Right atrium auricular region (tissue), 2 donors: ENCODE measurements around the gene NHLRC2. TPM values are rescaled to one million over a fixed set of nuclear protein-coding genes. Genes with fewer than 3 reads are reported as not detected.

Experiments
- DNase-seq: peaks from one replicate; pipeline ENCODE4 v3.0.0-alpha.2; 2019; ENCODE audit warnings: low spot score
- H3K27ac ChIP-seq, 2 donors: fragments of 200-600 bp; sonication (generic); 1 replicate in 1 of 2; 2 replicates in 1 of 2; pipeline ENCODE4 v1.5.1; 2016 to 2019
- H3K27me3 ChIP-seq, 2 donors: fragments of 200-600 bp; sonication (generic); one replicate each; pipeline versions ENCODE4 v1.5.1 to v1.6.0; 2017 to 2019
- H3K36me3 ChIP-seq: fragments of 200-600 bp; sonication (generic); one replicate; pipeline ENCODE4 v1.5.1; 2016
- H3K4me1 ChIP-seq, 2 donors: fragments of 200-600 bp; sonication (generic); one replicate each; pipeline versions ENCODE4 v1.5.1 to v1.6.0; 2017 to 2019
- H3K4me3 ChIP-seq, 2 donors: fragments of 200-600 bp; sonication (generic); 1 replicate in 1 of 2; 2 replicates in 1 of 2; pipeline ENCODE4 v1.5.1; 2017 to 2019; ENCODE audit warnings: mild to moderate bottlenecking in 1 of 2, moderate library complexity in 1 of 2
- H3K9me3 ChIP-seq, 2 donors: fragments of 200-600 bp; sonication (generic); one replicate each; pipeline ENCODE4 v1.5.1; 2019
- total RNA-seq, 2 donors: library from RNA; depleted of rRNA; stranded (reverse); fragments of >200 nt; gene quantifications; one replicate each; pipeline ENCODE4 v1.1.0, GENCODE V29; 2016
- TF ChIP-seq, protein P1 (sequence below), 2 donors: fragments of 200-600 bp; sonication (generic); IDR thresholded peaks; one replicate each; pipeline ENCODE4 v1.5.1; 2019; ENCODE audit warnings: antibody characterized with exemption in 2 of 2

The NHLRC2 gene
- total RNA-seq, 2 donors from 2014 or later: 38.6 to 74.8 TPM

DNA sequence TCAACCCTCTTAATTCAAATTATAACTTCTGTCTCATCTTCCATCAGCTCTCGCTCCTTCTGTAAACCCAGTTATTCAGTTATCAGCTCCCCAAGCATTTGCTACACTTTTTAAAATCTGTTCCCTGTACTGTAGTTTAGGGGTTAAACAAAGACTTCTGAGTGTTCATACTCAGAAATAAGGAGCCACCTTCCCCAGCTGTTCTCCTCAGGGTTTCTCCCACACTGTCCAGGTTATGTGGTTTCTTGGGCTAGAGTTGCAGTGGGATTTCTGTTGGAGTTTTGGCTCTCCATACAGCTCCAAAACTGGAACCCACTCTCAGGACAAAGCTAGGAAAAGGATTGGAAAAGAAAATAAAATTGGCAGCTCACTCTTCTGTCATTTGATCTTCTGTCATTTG is 20.8 kb downstream of the NHLRC2 start:
- Histone ChIP-seq H3K36me3 (peaks cover 18% of the 10 kb centered on the region), H3K9me3 (peaks cover 0 to 15% of the 10 kb centered on the region in 2 donors), H3K4me3 (no peak overlapping the region), H3K27me3 (no peaks in the 10 kb centered on the region), H3K4me1 (peaks cover 0 to 8% of the 10 kb centered on the region in 2 donors), H3K27ac (no peak overlapping the region)
- TF ChIP-seq, protein P1, sequence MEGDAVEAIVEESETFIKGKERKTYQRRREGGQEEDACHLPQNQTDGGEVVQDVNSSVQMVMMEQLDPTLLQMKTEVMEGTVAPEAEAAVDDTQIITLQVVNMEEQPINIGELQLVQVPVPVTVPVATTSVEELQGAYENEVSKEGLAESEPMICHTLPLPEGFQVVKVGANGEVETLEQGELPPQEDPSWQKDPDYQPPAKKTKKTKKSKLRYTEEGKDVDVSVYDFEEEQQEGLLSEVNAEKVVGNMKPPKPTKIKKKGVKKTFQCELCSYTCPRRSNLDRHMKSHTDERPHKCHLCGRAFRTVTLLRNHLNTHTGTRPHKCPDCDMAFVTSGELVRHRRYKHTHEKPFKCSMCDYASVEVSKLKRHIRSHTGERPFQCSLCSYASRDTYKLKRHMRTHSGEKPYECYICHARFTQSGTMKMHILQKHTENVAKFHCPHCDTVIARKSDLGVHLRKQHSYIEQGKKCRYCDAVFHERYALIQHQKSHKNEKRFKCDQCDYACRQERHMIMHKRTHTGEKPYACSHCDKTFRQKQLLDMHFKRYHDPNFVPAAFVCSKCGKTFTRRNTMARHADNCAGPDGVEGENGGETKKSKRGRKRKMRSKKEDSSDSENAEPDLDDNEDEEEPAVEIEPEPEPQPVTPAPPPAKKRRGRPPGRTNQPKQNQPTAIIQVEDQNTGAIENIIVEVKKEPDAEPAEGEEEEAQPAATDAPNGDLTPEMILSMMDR (IDR thresholded peaks at IDR 0.05): no peak
- no peak for DNase-seq

DNA sequence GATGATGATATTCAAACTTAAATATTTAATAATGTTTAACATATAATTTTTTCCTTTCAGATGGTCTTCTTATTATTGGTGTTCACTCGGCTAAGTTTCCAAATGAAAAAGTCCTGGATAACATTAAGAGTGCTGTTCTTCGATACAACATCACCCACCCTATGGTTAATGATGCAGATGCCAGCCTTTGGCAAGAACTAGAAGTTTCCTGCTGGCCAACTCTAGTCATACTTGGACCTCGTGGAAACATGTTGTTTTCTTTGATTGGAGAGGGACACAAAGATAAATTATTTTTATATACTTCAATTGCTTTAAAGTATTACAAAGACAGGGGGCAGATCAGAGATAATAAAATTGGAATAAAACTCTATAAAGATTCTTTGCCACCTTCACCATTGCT is 22.0 kb downstream of the NHLRC2 start:
- H3K4me3 ChIP-seq: no peak overlapping the region
- no peaks in the 10 kb centered on the region for H3K27me3 ChIP-seq
- peaks cover 18% of the 10 kb centered on the region for H3K36me3 ChIP-seq
- no peak for DNase-seq
- peaks cover 0 to 8% of the 10 kb centered on the region in 2 donors for H3K4me1 ChIP-seq
- peaks cover 0 to 15% of the 10 kb centered on the region in 2 donors for H3K9me3 ChIP-seq
- TF ChIP-seq, protein P1 (IDR thresholded peaks at IDR 0.05): no peak
- no peak overlapping the region for H3K27ac ChIP-seq

DNA sequence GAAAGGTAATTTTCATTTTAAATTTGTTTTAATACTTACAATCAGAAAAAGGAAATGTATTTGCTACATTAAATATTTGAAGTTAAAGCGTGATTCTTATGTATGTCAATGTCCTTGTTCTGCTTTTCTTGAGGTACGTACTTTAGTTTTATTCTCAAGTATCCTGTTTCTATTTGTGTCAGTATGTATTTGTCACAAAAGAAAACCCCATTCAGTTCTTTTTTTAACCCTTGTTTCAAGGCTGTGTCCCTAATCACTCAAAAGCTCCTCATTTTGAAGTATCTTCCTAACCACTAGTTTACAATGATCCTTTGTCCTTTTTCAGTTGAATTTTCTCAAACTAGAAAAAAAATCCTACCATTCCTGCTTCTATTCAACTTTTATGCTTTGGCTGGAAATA is 25.2 kb downstream of the NHLRC2 start:
- TF ChIP-seq, protein P1 (IDR thresholded peaks at IDR 0.05): no peak
- Histone ChIP-seq H3K9me3 (no peaks in the 10 kb centered on the region), H3K36me3 (peaks cover 26% of the 10 kb centered on the region), H3K27ac (no peak overlapping the region), H3K4me1 (peaks cover 0 to 8% of the 10 kb centered on the region in 2 donors), H3K4me3 (no peak overlapping the region), H3K27me3 (no peaks in the 10 kb centered on the region)
- DNase-seq: no peak

DNA sequence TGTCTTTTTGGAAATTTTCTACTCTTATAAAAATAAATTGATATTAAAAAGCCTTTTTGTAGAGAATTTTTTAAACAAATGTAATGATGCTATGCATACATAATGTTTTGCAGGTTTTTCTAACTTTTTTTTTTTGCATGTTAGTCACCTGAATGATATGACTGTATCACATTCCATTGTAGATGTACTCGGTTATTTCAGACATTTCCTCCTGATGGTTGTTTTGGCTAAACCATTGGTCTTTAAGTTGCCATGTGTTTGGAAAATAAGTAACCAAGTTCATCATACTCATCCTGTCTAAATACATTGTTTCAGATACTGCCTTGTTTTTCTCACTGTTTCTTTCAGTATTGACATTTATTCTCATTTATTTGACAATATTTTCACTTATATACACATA is 25.8 kb downstream of the NHLRC2 start:
- H3K27me3 ChIP-seq: no peaks in the 10 kb centered on the region
- no peaks in the 10 kb centered on the region for H3K9me3 ChIP-seq
- H3K4me3 ChIP-seq: no peak overlapping the region
- no peak for DNase-seq
- no peak overlapping the region for H3K27ac ChIP-seq
- H3K4me1 ChIP-seq: peaks cover 0 to 4% of the 10 kb centered on the region in 2 donors
- peaks cover 29% of the 10 kb centered on the region for H3K36me3 ChIP-seq
- TF ChIP-seq, protein P1 (IDR thresholded peaks at IDR 0.05): no peak

DNA sequence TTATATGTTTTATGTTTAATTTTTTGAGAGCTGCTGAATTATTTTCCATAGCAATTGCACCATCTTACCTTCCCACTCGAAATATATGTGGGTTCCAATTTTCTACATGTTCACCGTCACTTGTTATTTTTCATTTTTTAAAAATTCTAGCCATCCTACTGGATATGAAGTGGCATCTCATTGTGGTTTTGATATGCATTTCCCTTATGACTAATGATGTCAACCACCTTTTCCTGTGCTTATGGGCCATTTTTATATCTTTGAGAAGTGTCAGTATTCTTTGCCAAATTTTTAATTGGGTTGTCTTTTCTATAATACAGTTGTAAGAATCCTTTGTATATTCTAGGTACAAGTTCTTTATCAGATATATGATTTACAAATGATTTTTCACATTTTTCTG is 27.8 kb downstream of the NHLRC2 start:
- Histone ChIP-seq H3K4me3 (no peak overlapping the region), H3K9me3 (no peaks in the 10 kb centered on the region), H3K4me1 (no peaks in the 10 kb centered on the region), H3K36me3 (peaks cover 40% of the 10 kb centered on the region), H3K27ac (no peak overlapping the region), H3K27me3 (no peaks in the 10 kb centered on the region)
- TF ChIP-seq, protein P1 (IDR thresholded peaks at IDR 0.05): no peak
- no peak for DNase-seq

DNA sequence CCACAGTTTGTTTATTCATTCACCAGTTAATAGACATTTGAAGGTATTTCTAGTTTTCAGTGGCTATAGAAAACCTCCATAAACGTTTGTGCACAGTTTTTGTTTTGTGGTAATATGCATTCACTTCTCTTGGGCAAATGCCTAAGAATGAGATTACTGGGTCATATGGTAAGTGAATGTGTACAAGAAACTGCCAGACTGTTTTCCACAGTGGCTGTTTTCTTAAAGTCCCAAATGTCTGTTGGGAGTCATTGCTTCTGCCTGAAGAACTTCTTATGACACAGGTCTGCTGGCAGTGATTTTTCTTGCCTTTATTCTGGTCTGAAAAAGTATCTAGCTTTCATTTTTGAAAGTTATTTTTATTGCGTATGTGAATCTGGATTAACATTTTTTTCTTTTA is 35.5 kb downstream of the NHLRC2 start:
- no peak for DNase-seq
- H3K27ac ChIP-seq: no peak overlapping the region
- H3K27me3 ChIP-seq: no peaks in the 10 kb centered on the region
- H3K4me1 ChIP-seq: peaks cover 0 to 22% of the 10 kb centered on the region in 2 donors
- no peaks in the 10 kb centered on the region for H3K9me3 ChIP-seq
- H3K4me3 ChIP-seq: no peak overlapping the region
- TF ChIP-seq, protein P1 (IDR thresholded peaks at IDR 0.05): no peak
- H3K36me3 ChIP-seq: peaks cover 24% of the 10 kb centered on the region
